CD1c-positive myeloid dendritic cell (primary cell): ENCODE data around the gene WWC1.

Source experiments
- DNase-seq: peaks from one replicate; pipeline ENCODE4 v3.0.0-alpha.2; 2016; ENCODE audit errors: extremely low spot score

Gene WWC1

DNA sequence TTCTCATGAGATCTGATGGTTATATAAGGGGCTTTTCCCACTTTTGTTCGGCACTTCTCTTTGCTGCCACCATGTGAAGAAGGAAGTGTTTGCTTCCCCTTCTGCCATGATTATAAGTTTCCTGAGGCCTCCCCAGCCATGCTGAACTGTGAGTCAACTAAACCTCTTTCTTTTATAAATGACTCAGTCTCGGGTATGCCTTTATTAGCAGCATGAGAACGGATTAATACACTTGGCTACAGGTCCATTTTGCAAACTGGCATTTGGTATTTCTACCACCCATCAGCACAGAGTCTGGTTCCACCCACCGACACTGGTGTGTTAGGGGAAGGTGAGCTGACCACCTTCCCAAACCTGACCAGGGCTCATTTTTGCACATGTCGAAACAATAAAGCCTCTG lies 146.9 kb downstream of the WWC1 start:
- DNase-seq: no peak

DNA sequence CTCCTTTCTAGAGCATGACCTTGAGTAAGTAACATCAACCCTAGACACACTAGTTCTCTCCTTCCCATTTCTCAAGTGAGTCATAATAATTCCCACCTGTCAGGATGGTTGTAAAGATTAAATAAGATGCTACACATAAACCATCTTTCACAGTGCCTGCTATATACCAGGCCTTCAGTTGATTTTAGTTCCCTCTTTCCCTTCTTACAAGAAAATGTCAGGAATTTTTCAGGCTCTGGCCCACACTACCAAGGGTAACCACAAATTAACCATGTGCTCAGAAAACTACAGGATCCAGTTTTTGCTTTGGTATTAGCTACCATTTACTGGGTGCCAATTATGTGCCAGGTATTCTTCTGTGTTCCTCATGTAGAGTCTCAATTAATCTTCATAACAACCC lies 152.1 kb downstream of the WWC1 start:
- no peak for DNase-seq

DNA sequence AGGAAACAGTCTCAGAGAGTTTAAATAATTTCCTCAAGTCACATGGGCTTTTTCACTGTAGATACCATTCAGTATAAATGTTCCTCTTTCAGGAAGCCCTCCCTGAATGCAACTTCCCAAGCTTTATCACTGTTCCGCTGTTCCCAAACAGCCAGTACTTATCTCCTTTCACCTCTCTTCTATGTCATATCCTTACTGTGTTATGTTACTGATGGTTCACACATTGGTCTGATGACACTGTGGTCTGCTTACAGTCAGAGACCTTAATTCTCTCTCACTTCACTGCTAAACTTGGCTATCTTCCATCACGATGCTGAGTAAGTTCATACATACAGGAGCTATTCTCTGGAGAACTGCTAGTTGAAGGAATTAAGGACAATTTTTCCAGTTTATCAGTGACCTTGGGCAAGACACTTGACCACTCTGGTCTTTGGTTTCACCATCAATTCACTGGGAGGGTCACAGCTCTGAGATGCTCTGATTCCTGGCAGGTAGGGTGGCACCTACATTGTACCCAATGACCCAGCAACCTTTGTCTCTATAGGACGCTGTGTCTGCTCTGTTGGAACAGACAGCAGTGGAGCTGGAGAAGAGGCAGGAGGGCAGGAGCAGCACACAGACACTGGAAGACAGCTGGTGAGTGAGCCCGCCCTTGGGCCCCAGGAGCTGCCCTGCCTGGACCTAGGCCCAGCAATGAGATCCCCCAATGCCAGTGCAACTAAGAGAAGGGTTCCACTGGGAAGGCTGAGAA lies 152.7 kb downstream of the WWC1 start:
- no peak for DNase-seq

DNA sequence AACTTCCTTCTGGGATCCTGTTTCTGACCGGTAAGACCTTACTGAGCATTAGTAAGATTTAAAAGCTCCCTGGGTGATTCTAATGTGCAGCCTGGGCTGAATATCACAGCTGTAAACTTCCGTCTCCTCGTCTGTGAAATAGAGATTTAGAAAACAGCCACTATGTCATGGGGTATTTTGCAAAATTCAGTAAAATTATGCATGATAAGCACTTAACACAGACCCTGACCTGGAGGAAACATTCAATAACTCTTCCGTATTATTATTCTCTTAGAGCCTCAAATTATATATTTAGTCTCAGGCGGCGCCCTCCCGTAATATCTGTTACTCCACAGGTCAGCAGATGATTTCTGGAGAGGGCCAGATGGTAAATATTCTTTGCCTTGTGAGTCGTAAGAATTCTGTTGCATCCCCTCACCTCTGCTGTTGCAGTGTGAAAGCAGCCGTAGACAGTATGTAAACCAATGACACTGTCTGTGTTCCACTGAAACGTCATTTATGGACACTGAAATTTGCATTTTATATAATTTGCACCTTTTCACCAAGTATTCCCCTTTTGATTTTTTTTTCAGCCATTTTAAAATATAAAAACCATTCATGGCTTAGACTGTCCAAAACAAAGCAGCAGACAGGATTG lies 155.7 kb downstream of the WWC1 start:
- DNase-seq: no peak

DNA sequence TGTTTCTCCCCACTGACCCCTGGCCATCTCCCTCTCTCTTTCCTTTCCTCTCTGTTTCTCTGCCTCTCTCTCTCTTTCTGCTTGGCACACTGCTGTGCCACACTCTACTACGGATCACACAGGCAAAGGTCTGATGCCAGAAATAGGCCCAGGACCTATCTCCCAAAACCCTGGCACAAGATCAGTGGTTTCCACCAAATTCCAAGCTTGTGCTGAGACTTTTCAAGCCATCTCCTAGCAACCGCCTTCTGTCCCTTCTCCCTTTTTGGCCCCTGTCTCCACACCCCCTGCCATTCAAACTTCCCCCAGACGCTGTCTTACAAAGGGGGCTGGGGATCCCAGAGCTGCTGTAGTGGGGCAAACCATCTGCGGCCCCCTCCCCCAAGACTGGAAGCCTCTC lies 156.4 kb downstream of the WWC1 start:
- no peak for DNase-seq

DNA sequence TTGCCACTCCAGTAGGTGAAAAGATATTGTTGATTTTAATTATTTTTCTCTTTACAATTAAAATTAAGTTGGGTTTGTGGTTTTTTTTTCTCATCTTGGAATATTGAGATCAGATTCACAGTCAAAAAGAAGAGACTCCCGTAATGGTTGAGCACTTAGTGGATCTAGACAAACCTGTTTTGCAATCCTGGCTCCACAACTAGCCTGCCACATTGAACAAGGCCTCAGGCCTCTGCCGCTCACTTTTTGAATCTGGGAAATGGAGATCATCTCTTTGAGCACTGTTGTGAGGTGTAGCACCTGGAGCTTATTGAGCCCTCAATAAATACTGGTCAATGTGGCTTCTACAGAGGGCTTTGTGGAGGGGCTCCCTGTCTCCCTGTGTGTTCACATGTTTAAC lies 157.7 kb downstream of the WWC1 start:
- no peak for DNase-seq

DNA sequence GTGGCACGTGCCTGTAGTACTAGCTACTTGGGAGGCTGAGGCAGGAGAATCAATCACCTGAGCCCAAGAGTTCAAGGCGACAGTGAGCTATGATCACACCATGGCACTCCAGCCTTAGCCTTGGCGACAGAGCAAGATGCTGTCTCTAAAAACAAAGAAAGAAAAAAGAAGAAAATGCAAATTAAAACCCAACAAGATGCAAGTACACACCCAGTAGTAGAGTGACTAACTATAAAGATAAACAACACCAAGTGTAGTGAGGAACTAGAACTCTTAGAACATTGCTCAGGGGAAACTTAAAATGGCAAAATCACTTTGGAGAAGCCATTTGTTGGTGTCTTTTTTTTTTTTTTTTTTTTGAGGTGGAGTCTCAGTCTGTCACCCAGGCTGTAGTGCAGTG lies 160.1 kb downstream of the WWC1 start:
- DNase-seq: no peak

DNA sequence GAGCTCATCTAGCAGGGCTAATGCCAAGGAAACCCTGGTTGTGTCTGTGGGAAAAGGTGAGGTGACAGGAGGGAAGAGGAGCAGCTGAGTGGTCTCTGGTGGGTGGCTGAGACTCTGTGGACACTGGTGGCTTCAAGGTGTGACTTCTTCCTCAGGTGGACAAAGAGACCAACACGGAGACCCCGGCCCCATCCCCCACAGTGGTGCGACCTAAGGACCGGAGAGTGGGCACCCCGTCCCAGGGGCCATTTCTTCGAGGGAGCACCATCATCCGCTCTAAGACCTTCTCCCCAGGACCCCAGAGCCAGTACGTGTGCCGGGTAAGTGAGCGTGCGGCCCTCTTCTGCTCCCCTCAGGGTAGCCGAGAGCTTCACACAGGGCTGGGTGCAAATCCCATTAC lies 163.8 kb downstream of the WWC1 start:
- DNase-seq: no peak

DNA sequence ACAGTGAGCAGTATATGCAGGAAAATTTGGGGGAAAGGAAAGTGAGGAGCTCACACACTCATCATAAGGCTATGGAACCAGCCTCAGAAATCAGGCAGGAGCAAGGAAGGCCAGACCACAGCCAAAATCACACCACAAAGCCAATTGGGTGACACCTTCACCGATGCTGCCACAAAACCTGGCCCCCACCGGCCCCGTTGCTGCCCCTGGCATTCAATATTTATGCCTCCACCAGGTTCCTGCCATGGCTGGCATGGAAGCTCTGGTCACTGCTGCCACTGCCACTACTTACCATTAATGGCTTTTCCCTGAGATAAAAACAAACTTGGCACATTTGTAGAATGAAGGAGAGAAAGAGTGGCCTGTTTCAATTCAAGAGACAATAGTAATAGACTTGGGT lies 166.1 kb downstream of the WWC1 start:
- DNase-seq: no peak

DNA sequence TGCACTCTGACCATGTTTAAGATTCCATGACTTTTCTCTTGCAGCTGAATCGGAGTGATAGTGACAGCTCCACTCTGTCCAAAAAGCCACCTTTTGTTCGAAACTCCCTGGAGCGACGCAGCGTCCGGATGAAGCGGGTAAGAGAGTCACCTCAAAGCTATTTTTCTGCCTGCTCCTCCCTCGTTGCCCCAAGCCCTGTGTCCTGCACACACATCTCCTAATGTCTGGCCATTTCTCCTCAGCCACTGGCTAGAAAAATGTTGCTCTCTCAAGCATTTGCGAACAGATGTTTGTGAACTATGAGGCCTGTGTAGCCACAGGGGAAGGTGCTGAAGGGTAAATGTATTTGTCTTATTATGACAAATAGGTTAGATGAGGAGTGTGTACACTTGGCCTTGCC lies 169.2 kb downstream of the WWC1 start:
- DNase-seq: no peak

DNA sequence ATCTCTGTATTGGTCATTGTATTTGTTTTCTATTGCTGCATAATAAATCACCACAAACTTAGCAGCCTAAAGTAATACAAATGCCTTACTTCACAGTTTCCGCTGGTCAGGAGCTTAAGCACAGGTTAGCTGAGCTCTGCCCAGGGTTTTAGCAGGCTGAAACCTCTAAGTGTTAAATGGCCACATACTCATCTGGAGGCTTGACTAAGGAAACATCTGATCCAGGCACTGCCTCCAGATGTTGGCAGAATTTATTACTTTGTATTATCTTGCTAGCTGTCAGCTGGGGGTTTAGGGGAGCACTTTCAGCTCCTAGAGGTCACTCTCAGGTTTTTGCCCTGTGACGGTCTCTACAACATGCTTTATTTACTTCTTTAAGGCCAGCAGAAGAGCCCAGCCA lies 171.6 kb downstream of the WWC1 start:
- DNase-seq: no peak

DNA sequence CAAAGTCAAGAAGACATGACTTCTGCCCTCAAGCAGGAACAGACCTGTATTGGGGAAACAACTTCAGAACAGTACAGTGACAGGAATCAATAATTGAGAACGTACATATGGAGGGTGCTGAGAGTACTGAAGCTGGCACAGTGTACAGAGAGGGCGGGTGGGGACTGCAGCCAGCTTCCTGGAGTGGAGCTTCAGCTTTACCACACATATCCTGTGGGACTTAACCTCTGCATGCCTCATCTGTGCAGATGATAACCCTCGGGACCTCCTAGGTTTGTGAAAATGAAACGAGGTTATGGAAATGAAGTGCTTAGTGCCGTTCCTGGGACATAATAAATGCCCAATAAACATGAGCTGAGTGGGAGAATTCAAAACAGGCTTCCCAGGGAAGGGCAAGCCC lies 172.8 kb downstream of the WWC1 start:
- no peak for DNase-seq

DNA sequence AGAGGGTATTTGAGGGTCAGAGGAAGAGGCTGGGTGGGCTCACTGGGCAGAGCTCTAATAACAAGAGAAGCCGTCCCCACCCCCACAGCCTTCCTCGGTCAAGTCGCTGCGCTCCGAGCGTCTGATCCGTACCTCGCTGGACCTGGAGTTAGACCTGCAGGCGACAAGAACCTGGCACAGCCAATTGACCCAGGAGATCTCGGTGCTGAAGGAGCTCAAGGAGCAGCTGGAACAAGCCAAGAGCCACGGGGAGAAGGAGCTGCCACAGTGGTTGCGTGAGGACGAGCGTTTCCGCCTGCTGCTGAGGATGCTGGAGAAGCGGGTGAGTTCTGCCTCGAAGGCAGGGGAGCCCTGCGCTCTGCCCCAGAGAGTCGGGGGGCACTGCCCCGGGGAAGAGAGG lies 173.2 kb downstream of the WWC1 start:
- no peak for DNase-seq

DNA sequence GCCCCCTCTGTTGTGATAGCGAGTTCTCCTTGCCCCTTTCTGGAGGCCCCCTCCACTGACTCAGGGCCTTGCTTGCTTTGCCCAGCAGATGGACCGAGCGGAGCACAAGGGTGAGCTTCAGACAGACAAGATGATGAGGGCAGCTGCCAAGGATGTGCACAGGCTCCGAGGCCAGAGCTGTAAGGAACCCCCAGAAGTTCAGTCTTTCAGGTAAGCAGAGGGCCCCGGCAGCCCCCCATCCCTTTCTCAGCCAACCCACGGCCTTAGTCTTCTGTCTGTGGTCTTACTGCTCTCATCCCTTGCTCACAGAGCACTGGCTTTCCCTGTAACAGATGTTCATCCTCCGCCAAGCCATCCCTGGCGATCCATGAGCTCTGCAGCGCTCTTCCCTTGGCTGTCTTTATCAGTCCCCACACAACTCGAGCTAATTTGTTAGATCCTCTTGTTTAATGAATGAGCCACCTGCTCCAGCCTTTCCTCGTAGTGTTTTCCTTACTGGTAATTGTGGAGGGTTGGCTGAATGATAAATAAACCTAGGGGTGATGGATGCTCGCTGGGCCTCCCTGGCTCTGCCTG lies 176.4 kb downstream of the WWC1 start:
- DNase-seq: no peak

DNA sequence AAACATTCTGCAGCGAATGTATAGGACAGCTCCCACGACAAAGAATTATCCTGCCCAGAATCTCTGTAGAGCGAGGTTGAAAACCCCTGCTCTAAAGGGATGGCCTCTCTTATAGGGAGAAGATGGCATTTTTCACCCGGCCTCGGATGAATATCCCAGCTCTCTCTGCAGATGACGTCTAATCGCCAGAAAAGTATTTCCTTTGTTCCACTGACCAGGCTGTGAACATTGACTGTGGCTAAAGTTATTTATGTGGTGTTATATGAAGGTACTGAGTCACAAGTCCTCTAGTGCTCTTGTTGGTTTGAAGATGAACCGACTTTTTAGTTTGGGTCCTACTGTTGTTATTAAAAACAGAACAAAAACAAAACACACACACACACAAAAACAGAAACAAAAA lies 177.4 kb downstream of the WWC1 start:
- DNase-seq: no peak

DNA sequence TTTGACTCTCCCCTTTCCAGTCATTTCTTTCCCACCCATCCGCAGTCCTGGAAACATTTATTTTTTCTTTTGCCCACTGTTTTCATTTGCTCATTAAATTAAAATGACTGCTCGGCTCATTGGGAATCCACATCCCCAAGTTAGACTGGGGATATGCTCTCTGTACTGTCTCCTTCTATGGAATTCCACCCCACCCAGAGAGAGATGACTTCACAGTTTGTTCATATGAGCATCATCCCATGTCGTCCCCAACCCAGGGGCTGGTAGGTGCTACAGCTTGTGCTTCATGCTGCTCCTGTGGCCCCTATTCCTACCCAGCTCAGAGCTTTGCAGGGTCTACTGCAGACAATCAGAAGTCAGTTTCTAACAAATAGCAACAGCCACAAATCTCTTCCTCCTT lies 178.4 kb downstream of the WWC1 start:
- DNase-seq: no peak

DNA sequence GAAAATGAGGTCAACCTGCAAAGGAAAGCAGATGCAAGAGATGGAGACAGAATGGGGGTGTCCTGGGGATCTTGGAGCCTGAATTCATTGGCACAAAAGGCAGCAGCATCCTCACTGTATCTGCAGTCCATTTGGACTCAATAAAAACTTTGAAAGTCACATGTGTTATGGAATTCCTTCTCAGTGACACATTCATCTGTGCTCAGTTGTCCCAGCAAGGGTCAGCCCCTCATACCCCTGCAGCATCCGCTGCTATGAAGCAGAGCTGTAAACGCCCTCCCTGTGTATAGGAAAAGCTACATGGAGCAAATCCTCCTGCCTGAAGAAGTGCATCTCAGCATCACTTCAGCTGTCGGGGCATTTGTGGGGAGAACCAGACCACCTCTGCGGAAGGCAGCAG lies 180.3 kb downstream of the WWC1 start:
- no peak for DNase-seq

DNA sequence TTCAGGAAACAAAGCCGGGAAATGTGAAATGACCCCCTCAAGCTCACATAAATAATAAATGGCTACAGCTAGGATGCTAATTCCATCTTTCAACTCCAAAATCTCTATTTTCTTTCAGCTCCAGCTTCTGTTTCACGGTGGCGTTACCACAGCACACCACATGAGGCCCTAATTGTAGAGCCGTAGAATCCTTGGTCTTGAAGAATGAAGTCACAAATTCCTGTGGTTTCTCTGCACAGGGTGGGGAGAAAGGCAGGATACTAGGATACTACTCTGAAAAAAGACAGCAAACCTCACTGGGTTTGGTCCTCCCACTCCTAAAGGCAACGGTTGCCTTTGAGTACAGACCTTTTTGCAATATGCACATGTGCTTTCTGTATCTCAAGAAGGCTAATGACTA lies 180.9 kb downstream of the WWC1 start:
- DNase-seq: no peak

DNA sequence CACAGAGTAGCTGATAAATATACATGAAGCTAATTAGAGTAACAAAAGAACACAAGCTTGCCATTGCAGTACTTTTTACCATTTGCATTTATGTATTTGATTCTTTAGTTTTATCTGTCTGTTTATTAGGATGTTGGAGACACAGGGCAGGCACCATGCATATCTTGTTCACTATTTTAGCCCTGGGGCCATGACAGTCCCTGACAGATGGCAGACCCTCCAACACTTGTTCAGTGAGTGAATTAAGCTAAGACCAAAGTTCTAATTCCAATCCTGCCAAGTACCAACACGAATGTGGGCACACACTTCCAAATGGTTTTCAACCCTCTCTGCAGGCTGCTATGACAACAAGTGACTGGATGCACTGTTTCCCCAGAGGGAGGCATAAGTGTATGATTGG lies 182.9 kb downstream of the WWC1 start:
- DNase-seq: no peak

DNA sequence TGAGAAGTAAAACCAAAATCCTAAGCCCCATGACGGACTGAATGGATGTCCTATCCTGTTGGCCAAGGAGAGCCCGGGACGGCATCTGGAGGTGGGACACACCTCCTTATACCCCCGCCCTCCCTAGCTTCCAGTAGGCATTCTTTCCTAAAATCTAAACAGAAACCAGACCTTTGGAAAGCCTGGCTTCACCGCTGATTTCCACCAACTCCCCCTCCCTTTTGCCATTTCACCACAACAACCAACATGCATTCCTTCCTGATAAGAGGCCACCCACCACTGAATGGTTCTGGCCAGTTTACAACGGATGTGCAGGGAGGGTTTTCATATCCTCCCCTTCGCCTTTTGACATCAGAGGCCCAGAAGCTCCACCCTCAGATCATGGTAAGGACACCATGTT lies 185.6 kb downstream of the WWC1 start:
- no peak for DNase-seq

DNA sequence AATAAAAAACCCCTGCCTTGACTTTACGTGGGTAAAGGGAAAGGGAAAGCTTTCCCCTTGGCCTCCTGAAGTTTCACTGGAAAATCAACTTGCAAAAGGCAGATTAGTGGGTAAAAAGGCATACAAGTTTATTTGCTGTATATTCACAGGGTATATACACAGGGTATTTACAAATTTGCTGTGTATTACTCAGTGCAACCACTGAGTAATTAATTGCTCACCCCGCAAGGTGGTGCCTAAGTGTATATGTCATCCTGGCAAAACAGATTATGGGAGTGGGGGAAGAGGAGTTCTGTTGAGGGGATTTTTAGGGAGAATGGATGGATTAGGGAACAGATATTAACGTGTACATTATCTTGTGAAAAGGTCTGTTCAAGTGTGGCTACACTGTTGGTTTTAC lies 187.7 kb downstream of the WWC1 start:
- DNase-seq: no peak

DNA sequence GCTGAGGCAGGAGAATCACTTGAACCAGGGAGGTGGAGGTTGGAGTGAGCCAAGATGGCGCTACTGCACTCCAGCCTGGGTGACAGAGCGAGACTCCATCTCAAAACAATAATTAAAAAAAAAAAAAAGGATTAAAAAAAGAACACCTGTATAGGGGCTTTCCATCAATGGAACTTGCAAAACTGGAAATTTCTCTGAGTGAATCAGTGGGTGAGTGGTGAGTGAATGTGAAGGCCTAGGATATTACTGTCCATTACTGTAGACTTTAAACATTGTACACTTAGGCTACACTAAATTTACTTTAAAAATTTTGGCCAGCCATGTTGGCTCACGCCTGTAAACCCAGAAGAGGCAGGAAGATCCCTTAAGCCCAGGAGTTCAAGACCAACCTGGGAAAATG lies 189.2 kb downstream of the WWC1 start:
- no peak for DNase-seq

DNA sequence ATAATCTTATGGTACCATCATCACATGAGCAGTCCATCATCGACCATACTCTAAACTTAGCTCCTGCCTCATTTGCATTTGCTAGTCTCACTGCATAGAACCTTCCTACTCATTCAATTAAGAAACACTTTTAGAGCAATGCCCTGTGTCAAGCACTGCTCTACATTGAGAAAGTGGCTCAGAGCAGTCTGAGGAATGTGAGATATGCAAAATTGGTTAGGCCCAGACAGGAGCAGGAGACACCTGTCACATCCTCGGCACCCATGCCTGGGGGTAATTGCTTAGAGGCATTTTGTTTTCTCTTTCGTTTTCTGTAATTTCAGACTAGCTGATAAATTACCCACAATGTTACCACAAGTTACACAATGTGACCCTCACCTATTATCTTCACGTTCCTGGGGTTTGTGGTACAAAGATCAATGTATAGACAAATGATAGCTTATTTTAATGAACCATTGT lies 189.9 kb downstream of the WWC1 start:
- DNase-seq: no peak

DNA sequence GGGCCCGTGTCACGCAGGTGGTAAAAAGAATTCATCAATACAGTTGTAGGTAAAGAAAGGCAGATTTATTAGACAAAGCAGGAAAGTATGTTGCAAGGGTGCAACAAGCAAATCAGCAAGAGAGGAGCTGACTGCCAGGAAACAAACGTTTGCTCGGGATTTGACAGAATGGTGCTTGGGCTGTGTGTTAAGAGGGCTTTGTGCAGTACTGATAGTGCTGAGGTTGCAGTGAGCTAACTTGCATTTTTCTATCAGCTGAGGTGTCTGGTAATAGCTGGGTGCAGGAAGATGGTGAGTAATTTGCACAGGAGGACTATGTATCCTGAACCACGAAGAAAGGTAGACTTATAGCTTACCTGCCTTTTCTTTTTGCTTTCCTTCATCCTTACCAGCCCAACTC lies 190.9 kb downstream of the WWC1 start:
- no peak for DNase-seq
